HepG2 (cell line): ENCODE measurements around the gene ARFIP1. TPM values are rescaled to one million over a fixed set of nuclear protein-coding genes. Genes with fewer than 3 reads are reported as not detected.

Experiments
- CCDC6 ChIP-seq: sonication (generic); formaldehyde crosslinking; IDR thresholded peaks from 2 replicates; pipeline ENCODE4 v1.8.1; 2022; ENCODE audit warnings: mild to moderate bottlenecking, missing genetic modification reagents, moderate library complexity
- CHCHD3 ChIP-seq: sonication (generic); formaldehyde crosslinking; IDR thresholded peaks from 2 replicates; pipeline ENCODE4 v1.8.0; 2022; ENCODE audit warnings: mild to moderate bottlenecking, missing genetic modification reagents, moderate library complexity
- JUNB ChIP-seq: sonication (generic); formaldehyde crosslinking; IDR thresholded peaks from 2 replicates; pipeline ENCODE4 v1.8.0; 2022; ENCODE audit warnings: missing genetic modification reagents, mild to moderate bottlenecking, borderline replicate concordance
- SOX5 ChIP-seq: IDR thresholded peaks from 2 replicates; pipeline ENCODE4 v1.6.1; 2016; ENCODE audit warnings: borderline replicate concordance
- U2AF2 ChIP-seq: fragments of 200-400 bp; formaldehyde crosslinking; IDR thresholded peaks from 2 replicates; pipeline ENCODE4 v1.6.1; 2017; ENCODE audit warnings: low read depth, mild to moderate bottlenecking, low read length
- ZBED4 ChIP-seq: sonication (generic); formaldehyde crosslinking; IDR thresholded peaks from 2 replicates; pipeline ENCODE4 v1.4.0; 2020; ENCODE audit warnings: missing genetic modification reagents, borderline replicate concordance
- ZBTB2 ChIP-seq: sonication (generic); formaldehyde crosslinking; IDR thresholded peaks from 2 replicates; pipeline ENCODE4 v1.8.0; 2022; ENCODE audit warnings: low read depth, missing genetic modification reagents
- ZHX2 ChIP-seq, 2 experiments: sonication (generic) in 1 of 2; formaldehyde crosslinking in 1 of 2; IDR thresholded peaks; 2 replicates each; pipeline versions ENCODE4 v1.6.1 to v1.9.0; 2014 to 2022; ENCODE audit warnings: antibody characterized with exemption in 1 of 2, borderline replicate concordance in 1 of 2, inconsistent platforms in 1 of 2, low read depth in 1 of 2, missing genetic modification reagents in 1 of 2
- ZNF224 ChIP-seq: sonication (generic); formaldehyde crosslinking; IDR thresholded peaks from 2 replicates; pipeline ENCODE4 v1.5.0; 2020; ENCODE audit warnings: mild to moderate bottlenecking, missing genetic modification reagents
- ZNF367 ChIP-seq: sonication (generic); formaldehyde crosslinking; IDR thresholded peaks from 2 replicates; pipeline ENCODE4 v1.4.0; 2020; ENCODE audit warnings: missing genetic modification reagents, borderline replicate concordance
- ZNF598 ChIP-seq: sonication (generic); formaldehyde crosslinking; IDR thresholded peaks from 2 replicates; pipeline ENCODE4 v1.5.1; 2020; ENCODE audit warnings: mild to moderate bottlenecking, missing genetic modification reagents, borderline replicate concordance
- polyA plus RNA-seq, 8 experiments: library from polyadenylated mRNA; depleted of rRNA in 3 of 8; stranded (reverse) in 7 of 8; unstranded in 1 of 8; fragments of >200 nt; fragmentation: Illumina TruSeq in 4 of 8; extraction: Trizol in 4 of 8; gene quantifications; 2 replicates each; pipeline versions ENCODE4 v1.2.1 to v1.2.3, GENCODE V29; 2011 to 2016; ENCODE audit warnings: low read depth in 4 of 8, missing spikeins in 1 of 8, mixed read lengths in 1 of 8; ENCODE audit not compliant: insufficient read depth in 1 of 8
- total RNA-seq, 5 experiments: library from RNA; depleted of rRNA; stranded (reverse); fragments of >200 nt; fragmentation: Illumina TruSeq; extraction: Trizol; gene quantifications; 2 replicates each; pipeline ENCODE4 v1.2.3, GENCODE V29; 2016; ENCODE audit warnings: low read depth in 1 of 5
- TF ChIP-seq, protein P1 (sequence below): sonication (generic); formaldehyde crosslinking; IDR thresholded peaks from 2 replicates; pipeline ENCODE4 v1.4.0; 2020; ENCODE audit warnings: missing genetic modification reagents

The ARFIP1 gene
- total and polyA plus RNA-seq, 2 of the 13 experiments (the other 11 are each of a cell fraction or from before 2014, with no cell fraction given): 9.9 to 27.7 TPM

DNA sequence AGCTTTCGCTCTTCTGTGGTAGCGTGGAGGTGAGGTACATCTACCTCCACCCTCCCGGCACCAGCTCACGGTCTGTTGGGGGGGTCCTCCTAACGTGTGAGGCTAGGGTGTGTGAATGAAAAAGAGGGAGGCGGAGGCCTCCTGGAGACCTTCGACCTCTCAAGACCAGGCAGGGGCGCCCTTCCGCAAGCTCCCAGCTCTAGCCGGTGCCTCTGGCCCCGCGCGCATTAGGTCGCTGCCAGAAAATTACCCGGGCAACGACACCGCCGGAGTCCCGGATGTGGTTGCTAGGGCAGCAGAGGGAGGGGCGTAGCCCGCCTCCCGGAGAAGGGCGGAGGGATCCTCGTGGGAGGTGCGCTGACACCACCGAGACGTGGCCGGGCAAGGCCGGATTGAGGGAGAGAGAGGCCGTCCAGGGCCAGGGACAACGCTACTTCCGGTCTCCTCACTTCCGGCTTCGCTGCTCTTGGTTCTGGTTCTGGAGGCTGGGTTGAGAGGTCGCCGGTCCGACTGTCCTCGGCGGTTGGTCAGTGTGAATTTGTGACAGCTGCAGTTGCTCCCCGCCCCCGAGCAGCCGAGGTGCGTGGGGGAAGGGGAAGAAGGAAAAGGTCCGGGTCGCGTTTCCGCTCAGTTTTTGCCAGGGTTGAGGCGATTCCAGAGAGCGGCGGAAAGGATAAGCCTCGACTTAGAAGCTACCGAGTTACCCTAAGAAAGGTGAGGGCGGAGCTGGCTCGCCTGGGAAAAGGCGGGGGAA, at the start of gene ARFIP1, which contains the start of gene TIGD4 (continued):
- TF ChIP-seq ZBED4 (CRISPR knock-in tag): peak; percentile 98
- no peak for TF ChIP-seq ZBTB2
- TF ChIP-seq ZNF598 (CRISPR knock-in tag): peak; percentile 58; the same call in 1 of the 2 replicates
- TF ChIP-seq U2AF2: peak; percentile 85; the same call in 1 of the 2 replicates
- TF ChIP-seq, protein P1, sequence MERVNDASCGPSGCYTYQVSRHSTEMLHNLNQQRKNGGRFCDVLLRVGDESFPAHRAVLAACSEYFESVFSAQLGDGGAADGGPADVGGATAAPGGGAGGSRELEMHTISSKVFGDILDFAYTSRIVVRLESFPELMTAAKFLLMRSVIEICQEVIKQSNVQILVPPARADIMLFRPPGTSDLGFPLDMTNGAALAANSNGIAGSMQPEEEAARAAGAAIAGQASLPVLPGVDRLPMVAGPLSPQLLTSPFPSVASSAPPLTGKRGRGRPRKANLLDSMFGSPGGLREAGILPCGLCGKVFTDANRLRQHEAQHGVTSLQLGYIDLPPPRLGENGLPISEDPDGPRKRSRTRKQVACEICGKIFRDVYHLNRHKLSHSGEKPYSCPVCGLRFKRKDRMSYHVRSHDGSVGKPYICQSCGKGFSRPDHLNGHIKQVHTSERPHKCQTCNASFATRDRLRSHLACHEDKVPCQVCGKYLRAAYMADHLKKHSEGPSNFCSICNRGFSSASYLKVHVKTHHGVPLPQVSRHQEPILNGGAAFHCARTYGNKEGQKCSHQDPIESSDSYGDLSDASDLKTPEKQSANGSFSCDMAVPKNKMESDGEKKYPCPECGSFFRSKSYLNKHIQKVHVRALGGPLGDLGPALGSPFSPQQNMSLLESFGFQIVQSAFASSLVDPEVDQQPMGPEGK: peak; percentile 90; the same call in 1 of the 2 replicates
- no peak for TF ChIP-seq JUNB
- TF ChIP-seq CCDC6 (CRISPR knock-in tag): 0 out of 2 replicates have a peak, but pooled peaks have one; percentile 49
- TF ChIP-seq SOX5 (CRISPR knock-in tag): peak; percentile 22; the same call in 1 of the 2 replicates
- TF ChIP-seq CHCHD3 (CRISPR knock-in tag): no peak
- TF ChIP-seq ZHX2 (IDR thresholded peaks at IDR 0.05; ENCODE audit: low read depth): 0 out of 2 replicates have a peak, but pooled peaks have one; percentile 38
- no peak; the same call in 1 of the 2 replicates for TF ChIP-seq ZHX2 (CRISPR knock-in tag; IDR thresholded peaks at IDR 0.05; ENCODE audit: borderline replicate concordance)
- peak; percentile 83; the same call in 1 of the 2 replicates for TF ChIP-seq ZNF224 (CRISPR knock-in tag)
- no peak for TF ChIP-seq ZNF367
